GM21515 (cell line): ENCODE results near the gene TRH.
"Not testable (repeated sequence)": the region's sequence is repeated elsewhere in the genome, so short reads cannot be mapped to it uniquely, and the experiment has no call there.

ENCODE experiments used
- ATAC-seq: cut with Tn5 transposase; IDR thresholded peaks from one replicate; pipeline ENCODE4 v1.9.1; 2021; ENCODE audit not compliant: unreplicated experiment

The TRH gene

GRCh38 chr3:130002666-130003598, 28.4 kb downstream of the TRH start:
- not testable (repeated sequence) for ATAC-seq

DNA sequence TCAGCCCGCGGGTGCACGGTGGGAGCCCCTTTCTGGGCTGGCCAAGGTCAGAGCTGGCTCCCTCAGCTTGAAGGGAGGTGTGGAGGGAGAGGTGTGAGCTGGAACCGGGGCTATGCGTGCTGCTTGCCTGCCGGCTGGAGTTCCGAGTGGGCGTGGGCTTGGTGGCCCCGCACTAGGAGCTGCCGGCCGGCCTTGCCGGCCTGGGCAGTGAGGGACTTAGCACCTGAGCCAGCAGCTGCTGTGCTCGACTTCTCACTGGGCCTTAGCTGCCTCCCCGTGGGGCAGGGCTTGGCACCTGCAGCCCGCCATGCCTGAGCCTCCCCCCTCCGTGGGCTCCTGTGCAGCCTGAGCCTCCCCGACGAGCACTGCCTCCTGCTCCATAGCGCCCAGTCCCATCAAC, 36.0 kb downstream of the TRH start:
- no peak for ATAC-seq

DNA sequence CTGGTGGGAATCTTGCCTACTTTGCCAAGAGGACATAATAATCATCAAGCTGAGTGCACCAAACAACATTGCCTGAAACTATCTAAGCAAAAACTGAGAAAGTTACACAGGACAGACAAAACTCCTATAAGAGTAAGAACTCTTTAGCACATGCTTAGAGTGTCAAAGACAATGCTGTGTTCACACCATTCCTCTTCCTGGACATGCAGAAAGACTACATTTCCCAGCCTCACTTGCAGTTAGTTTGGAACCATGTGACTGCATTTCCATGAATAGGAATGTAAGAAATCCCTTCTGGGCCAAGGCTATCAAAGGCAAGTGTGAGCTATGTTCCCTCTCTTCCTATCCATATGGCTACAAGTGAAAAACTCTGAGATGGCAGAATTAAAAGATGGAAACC, 37.6 kb downstream of the TRH start:
- ATAC-seq = not testable (repeated sequence)

GRCh38 chr3:130013246-130013645, 38.7 kb downstream of the TRH start:
- not testable (repeated sequence) for ATAC-seq

GRCh38 chr3:130014526-130014925, 40.0 kb downstream of the TRH start:
- ATAC-seq = no peak

DNA sequence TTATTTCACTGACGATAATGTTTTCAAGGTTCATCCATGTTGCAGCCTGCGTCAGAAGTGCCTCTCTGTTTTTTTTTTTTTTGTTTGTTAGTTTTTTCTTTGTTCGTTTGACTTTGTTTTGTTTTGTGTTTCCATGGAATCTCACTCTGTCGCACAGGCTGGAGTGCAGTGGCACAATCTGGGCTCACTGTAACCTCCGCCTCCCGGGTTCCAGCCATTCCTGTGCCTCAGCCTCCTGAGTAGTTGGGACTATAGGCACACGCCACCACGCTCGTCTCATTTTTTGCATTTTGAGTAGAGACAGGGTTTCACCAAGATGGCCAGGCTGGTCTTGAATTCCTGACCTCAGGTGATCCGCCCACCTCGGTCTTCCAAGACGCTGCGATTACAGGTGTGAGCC, 43.1 kb downstream of the TRH start:
- ATAC-seq = not testable (repeated sequence)

GRCh38 chr3:130026146-130026829, 51.8 kb downstream of the TRH start:
- ATAC-seq = not testable (repeated sequence)

DNA sequence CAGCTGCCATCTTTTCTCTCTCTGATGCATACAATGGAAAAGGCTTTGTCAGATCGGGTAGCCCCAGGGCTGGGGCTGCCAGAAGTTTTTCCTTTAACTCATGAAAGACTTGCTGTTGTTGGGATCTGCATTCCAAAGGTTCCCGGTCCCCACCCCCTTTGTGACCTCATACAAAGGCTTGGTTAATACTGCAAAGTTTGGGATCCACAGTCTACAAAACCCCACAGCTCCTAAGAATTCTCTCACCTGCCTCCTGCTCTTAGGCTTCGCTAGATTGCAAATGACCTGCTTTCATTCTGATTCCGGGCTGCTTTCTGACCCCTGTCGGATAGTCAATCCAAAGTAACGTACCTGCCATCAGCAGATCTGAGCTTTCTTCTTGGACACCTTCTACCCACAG, 52.9 kb downstream of the TRH start:
- ATAC-seq = not testable (repeated sequence)
